PFSK-1 (cell line): ENCODE data around the gene FAM174C.

Source experiments
- FOXP2 ChIP-seq: optimal IDR thresholded peaks from 2 replicates; pipeline ENCODE3; 2011; ENCODE audit warnings: borderline replicate concordance, control low read depth, inconsistent platforms; ENCODE audit not compliant: insufficient read depth; ENCODE audit errors: extremely low read length, extremely low read depth
- POLR2AphosphoS5 ChIP-seq: IDR thresholded peaks from 2 replicates; pipeline ENCODE4 v1.6.1; 2012; ENCODE audit warnings: low read depth, mild to moderate bottlenecking, control low read depth, low read length, moderate library complexity
- SIN3A ChIP-seq: IDR thresholded peaks from 2 replicates; pipeline ENCODE4 v1.6.1; 2012; ENCODE audit warnings: mild to moderate bottlenecking, low read length, moderate library complexity, borderline replicate concordance; ENCODE audit not compliant: insufficient read depth
- TAF1 ChIP-seq: IDR thresholded peaks from 2 replicates; pipeline ENCODE4 v1.6.1; 2012; ENCODE audit warnings: low read length, control low read depth, borderline replicate concordance; ENCODE audit not compliant: insufficient read depth
- TF ChIP-seq, protein P1 (sequence below), 2 experiments: IDR thresholded peaks; 2 replicates each; pipeline versions ENCODE4 v1.6.1 to v1.8.0; 2011 to 2012; ENCODE audit warnings: low read depth in 2 of 2, low read length in 2 of 2, control low read depth in 1 of 2, inconsistent platforms in 1 of 2, mild to moderate bottlenecking in 1 of 2, moderate library complexity in 1 of 2; ENCODE audit not compliant: insufficient read depth in 1 of 2

The FAM174C gene

DNA sequence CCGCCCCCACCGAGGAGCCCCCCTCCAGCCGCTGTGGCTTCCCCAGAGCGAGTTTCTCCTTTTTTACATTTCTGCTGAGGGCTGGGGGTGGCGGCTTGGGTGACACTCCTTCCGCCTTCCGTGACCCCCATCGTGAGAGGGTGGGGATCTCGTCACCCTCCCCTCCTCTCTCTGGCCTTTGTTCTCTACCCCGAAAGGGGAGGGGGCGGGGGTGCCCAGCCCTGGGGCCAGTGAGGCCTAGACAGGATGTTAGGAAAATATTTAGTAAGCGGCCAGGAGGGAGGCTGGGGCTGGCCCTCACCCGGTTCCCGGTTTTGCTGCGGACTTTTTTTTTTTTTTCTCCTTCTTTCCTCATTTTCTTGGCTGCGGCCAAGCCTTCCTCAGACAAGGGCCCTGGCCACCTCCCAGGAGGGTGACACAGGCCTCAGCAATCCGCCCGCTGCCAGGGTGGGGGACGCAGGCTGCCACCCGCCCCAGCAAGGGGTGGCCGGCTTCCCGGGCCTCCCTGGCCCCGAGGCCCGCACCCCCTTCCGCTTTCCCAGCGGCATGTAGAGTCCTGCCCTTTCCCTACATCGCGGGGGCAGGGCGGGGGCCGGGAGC is 23.0 kb upstream of the FAM174C start:
- no peak for TF ChIP-seq TAF1
- no peak; the same call in 1 of the 2 replicates for TF ChIP-seq POLR2AphosphoS5
- TF ChIP-seq FOXP2, result no peak
- TF ChIP-seq, protein P1, sequence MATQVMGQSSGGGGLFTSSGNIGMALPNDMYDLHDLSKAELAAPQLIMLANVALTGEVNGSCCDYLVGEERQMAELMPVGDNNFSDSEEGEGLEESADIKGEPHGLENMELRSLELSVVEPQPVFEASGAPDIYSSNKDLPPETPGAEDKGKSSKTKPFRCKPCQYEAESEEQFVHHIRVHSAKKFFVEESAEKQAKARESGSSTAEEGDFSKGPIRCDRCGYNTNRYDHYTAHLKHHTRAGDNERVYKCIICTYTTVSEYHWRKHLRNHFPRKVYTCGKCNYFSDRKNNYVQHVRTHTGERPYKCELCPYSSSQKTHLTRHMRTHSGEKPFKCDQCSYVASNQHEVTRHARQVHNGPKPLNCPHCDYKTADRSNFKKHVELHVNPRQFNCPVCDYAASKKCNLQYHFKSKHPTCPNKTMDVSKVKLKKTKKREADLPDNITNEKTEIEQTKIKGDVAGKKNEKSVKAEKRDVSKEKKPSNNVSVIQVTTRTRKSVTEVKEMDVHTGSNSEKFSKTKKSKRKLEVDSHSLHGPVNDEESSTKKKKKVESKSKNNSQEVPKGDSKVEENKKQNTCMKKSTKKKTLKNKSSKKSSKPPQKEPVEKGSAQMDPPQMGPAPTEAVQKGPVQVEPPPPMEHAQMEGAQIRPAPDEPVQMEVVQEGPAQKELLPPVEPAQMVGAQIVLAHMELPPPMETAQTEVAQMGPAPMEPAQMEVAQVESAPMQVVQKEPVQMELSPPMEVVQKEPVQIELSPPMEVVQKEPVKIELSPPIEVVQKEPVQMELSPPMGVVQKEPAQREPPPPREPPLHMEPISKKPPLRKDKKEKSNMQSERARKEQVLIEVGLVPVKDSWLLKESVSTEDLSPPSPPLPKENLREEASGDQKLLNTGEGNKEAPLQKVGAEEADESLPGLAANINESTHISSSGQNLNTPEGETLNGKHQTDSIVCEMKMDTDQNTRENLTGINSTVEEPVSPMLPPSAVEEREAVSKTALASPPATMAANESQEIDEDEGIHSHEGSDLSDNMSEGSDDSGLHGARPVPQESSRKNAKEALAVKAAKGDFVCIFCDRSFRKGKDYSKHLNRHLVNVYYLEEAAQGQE (IDR thresholded peaks at IDR 0.05; ENCODE audit: insufficient read depth in 1 of 2, low read depth in 2 of 2, low read length in 2 of 2), result no peak
- no peak for TF ChIP-seq SIN3A

DNA sequence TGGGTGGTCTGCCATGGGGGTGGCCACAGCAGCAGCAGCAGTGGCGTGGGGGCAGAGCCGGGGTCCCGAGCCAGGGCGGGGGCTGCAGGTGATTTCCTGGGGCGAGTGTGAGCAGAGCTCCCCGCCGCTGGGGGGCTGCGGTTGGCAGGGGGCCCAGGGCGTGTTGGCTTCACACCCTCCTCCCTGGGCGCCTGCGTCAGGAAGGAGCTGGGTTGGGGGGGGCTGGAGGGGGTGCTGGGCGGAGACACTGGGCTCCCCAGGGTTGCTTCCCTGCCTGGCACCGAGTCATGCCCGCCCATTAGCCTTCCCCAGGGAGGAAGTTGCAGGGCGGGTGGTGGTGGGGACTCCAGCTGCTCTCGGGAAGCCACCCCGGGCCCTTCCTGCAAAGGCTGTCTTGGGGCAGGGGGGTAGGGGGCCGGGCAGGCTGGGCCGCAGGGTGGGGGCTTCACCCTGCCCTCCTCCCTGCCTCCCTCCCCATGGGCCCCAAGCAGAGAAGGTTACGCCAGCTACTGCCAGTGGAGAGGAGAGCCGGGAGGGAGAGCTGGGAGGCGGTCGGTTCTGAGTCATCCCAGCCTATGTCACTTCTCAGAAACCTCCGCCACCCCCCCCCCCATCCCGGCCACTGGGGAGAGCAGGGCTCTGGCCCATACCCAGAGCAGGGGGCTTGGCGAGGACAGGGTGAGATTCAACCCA is 22.4 kb upstream of the FAM174C start:
- no peak for TF ChIP-seq SIN3A
- TF ChIP-seq, protein P1 (IDR thresholded peaks at IDR 0.05; ENCODE audit: insufficient read depth in 1 of 2, low read depth in 2 of 2, low read length in 2 of 2), result no peak
- TF ChIP-seq TAF1, result no peak
- TF ChIP-seq POLR2AphosphoS5, result no peak
- TF ChIP-seq FOXP2, result no peak

DNA sequence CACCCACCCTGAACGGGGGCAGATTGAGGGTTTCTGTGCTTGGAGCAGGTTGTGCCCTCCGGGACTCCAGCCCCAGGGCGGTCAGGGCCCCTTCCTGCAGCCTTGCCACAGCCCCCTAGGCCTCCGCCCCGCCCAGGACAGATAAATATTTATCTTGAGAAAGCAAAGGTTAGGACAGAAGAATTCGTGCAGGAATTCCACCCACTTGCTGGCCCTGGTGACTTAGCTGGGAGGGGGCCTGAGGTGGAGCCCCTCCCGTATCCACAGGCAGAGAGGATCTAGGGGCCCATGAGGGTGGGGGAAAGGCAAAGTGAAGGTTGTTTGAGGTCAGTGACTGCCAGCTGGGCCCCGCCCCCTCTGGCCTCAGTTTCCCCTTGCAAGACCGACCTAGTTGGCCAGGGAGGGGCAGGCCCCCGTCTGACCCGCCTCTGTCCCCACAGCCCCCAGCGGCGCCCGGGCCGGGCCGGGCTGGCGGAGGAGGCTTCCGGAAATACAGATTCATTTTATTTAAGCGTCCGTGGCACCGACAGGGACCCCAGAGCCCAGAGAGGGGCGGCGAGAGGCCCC is 21.7 kb upstream of the FAM174C start:
- TF ChIP-seq TAF1 (no peak), SIN3A (no peak), POLR2AphosphoS5 (no peak; the same call in 1 of the 2 replicates), FOXP2 (no peak)
- TF ChIP-seq, protein P1 (IDR thresholded peaks at IDR 0.05; ENCODE audit: insufficient read depth in 1 of 2, low read depth in 2 of 2, low read length in 2 of 2), result no peak

DNA sequence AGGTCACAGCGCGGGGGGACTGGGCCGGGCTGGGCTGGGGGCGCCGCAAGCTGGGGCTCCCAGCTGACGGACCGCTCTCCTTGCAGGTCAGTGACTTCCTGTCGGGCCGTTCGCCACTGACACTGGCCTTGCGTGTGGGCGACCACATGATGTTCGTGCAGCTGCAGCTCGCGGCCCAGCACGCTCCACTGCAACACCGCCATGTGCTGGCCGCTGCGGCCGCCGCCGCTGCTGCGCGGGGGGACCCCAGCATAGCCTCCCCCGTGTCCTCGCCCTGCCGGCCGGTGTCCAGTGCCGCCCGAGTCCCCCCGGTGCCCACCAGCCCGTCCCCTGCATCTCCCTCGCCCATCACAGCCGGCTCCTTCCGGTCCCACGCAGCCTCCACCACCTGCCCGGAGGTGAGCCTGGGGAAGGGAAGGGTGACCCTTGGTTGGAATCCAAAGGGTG is 21.2 kb upstream of the FAM174C start:
- TF ChIP-seq TAF1 (no peak), POLR2AphosphoS5 (no peak), SIN3A (no peak), FOXP2 (no peak)
- TF ChIP-seq, protein P1 (IDR thresholded peaks at IDR 0.05; ENCODE audit: insufficient read depth in 1 of 2, low read depth in 2 of 2, low read length in 2 of 2), result no peak
